Neuronal stem cell (in vitro differentiated cells): Measurements from ENCODE around the gene DCST1.

Source experiments
- DNase-seq: peaks from one replicate; pipeline ENCODE4 v3.0.0-alpha.2; 2013; ENCODE audit warnings: low spot score
- H2AFZ ChIP-seq: one replicate; pipeline ENCODE4 v1.6.1; 2013; ENCODE audit warnings: mild to moderate bottlenecking, low read length, inconsistent platforms
- H2AK5ac ChIP-seq: 2 replicates; pipeline ENCODE4 v1.6.1; 2013; ENCODE audit warnings: low read depth, mild to moderate bottlenecking, inconsistent platforms, low read length, moderate library complexity, mixed read lengths
- H2BK120ac ChIP-seq: 2 replicates; pipeline ENCODE4 v1.6.1; 2013; ENCODE audit warnings: low read depth, mild to moderate bottlenecking, inconsistent platforms, low read length, moderate library complexity, mixed read lengths
- H2BK12ac ChIP-seq: one replicate; pipeline ENCODE4 v1.6.1; 2013; ENCODE audit warnings: low read length, inconsistent platforms
- H2BK15ac ChIP-seq: 2 replicates; pipeline ENCODE4 v1.6.1; 2013; ENCODE audit warnings: mild to moderate bottlenecking, low read length, inconsistent platforms, mixed read lengths
- H2BK5ac ChIP-seq: one replicate; pipeline ENCODE4 v1.6.1; 2013; ENCODE audit warnings: inconsistent platforms, mild to moderate bottlenecking, low read length, moderate library complexity
- H3K14ac ChIP-seq: one replicate; pipeline ENCODE4 v1.6.1; 2013; ENCODE audit warnings: low read length, inconsistent platforms
- H3K18ac ChIP-seq: 2 replicates; pipeline ENCODE4 v1.6.1; 2013; ENCODE audit warnings: low read length, inconsistent platforms
- H3K23ac ChIP-seq: 2 replicates; pipeline ENCODE4 v1.6.1; 2013; ENCODE audit warnings: low read depth, mild to moderate bottlenecking, mixed read lengths, low read length, inconsistent platforms; ENCODE audit not compliant: poor library complexity
- H3K27ac ChIP-seq: replicated peaks from 3 replicates; pipeline ENCODE4 v1.5.1; 2013; ENCODE audit warnings: low read length, inconsistent platforms
- H3K27me3 ChIP-seq, 3 experiments: 2 replicates each; pipeline ENCODE4 v1.6.1; 2013; ENCODE audit warnings: low read length in 3 of 3, mild to moderate bottlenecking in 2 of 3, inconsistent platforms in 1 of 3, low read depth in 1 of 3, mixed read lengths in 1 of 3, moderate library complexity in 1 of 3; ENCODE audit not compliant: control insufficient read depth in 3 of 3, insufficient read depth in 3 of 3
- H3K36me3 ChIP-seq, 2 donors: replicated peaks in 1 of 2; 2 replicates each; pipeline ENCODE4 v1.6.1; 2013; ENCODE audit warnings: low read length in 2 of 2; ENCODE audit not compliant: control insufficient read depth in 2 of 2, insufficient read depth in 2 of 2
- H3K4ac ChIP-seq: 2 replicates; pipeline ENCODE4 v1.6.1; 2013; ENCODE audit warnings: inconsistent platforms, mild to moderate bottlenecking, low read length, moderate library complexity
- H3K4me1 ChIP-seq, 2 donors: 1 replicate in 1 of 2; 2 replicates in 1 of 2; pipeline ENCODE4 v1.6.1; 2013; ENCODE audit warnings: low read length in 2 of 2, low read depth in 1 of 2; ENCODE audit not compliant: control insufficient read depth in 2 of 2, insufficient read depth in 1 of 2
- H3K4me2 ChIP-seq: one replicate; pipeline ENCODE4 v1.6.1; 2013; ENCODE audit warnings: mild to moderate bottlenecking, low read length, inconsistent platforms; ENCODE audit not compliant: insufficient read depth, poor library complexity, severe bottlenecking
- H3K4me3 ChIP-seq, 2 donors: 2 replicates each; pipeline ENCODE4 v1.5.1; 2013; ENCODE audit warnings: low read length in 2 of 2, mild to moderate bottlenecking in 2 of 2, inconsistent platforms in 1 of 2, moderate library complexity in 1 of 2
- H3K79me1 ChIP-seq: one replicate; pipeline ENCODE4 v1.6.1; 2013; ENCODE audit warnings: low read depth, mild to moderate bottlenecking, inconsistent platforms, low read length, moderate library complexity
- H3K9ac ChIP-seq: one replicate; pipeline ENCODE4 v1.6.1; 2013; ENCODE audit warnings: mild to moderate bottlenecking, low read depth, low read length, inconsistent platforms; ENCODE audit not compliant: poor library complexity
- H3K9me3 ChIP-seq, 2 donors: replicated peaks in 1 of 2; 2 replicates each; pipeline versions ENCODE3 to v1.6.1; 2013; ENCODE audit warnings: low read length in 2 of 2, mild to moderate bottlenecking in 2 of 2, inconsistent platforms in 1 of 2, low read depth in 1 of 2, mixed read lengths in 1 of 2, moderate library complexity in 1 of 2; ENCODE audit not compliant: control insufficient read depth in 2 of 2, insufficient read depth in 1 of 2
- H4K8ac ChIP-seq: one replicate; pipeline ENCODE4 v1.6.1; 2013; ENCODE audit warnings: low read depth, mild to moderate bottlenecking, inconsistent platforms, low read length, moderate library complexity
- H4K91ac ChIP-seq: one replicate; pipeline ENCODE4 v1.6.1; 2013; ENCODE audit warnings: low read length, low read depth, mild to moderate bottlenecking, inconsistent platforms; ENCODE audit not compliant: poor library complexity
- WGBS, 2 donors: extraction: QIAGEN DNeasy Blood & Tissue Kit; methylation state at CpG; one replicate each; pipeline ENCODE4 v1.1.7; 2013; ENCODE audit warnings: missing lambda C conversion rate in 2 of 2, mixed read lengths in 1 of 2; ENCODE audit not compliant: insufficient read length in 2 of 2, insufficient replicate concordance in 1 of 2; ENCODE audit errors: extremely low coverage in 2 of 2; 5-methylcytosine and 5-hydroxymethylcytosine counted together

The DCST1 gene

DNA sequence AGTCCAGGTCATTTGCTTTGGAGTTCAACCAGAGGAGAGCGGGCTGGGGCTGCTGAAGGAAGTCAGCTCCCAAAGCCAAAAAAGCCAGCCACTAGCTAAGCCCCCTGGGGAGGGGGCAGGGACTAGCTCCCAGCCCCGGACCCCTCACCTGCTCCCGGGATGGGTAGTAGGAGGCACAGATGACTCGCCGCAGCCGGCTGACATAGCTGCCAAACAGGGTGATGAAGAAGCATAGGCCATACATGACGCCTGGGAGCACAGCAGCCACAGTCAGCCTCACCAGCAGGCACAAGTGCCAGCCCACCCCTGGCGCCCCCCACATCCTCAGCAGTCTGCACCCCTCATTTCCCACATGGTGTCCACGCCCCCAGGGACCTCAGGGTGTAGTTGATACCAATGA, 7.5 kb upstream of the DCST1 start:
- WGBS, 2 donors, result no CpG with 5 or more reads among the region's 9 CpGs
- Histone ChIP-seq H3K27me3 (no peaks in the 10 kb centered on the region), H3K36me3 (no peaks in the 10 kb centered on the region)

DNA sequence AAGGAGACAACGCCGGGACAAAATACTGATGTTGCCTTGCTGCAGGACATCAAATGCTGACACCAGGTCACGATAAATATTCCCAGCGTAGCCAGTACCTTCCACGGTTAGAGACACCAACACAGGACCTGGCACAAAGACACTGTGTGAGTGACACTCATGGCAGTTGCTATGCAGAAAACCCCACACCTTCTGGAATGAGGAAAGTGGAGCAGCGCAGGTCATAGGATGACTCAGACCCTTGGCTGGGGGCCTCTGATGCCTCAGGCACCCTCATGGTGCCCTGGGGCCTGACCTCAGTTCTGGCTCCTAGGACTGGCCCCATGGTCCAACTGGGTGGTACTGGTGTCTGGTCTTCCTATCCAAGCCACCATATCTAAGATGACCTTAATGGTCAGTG, 7.0 kb upstream of the DCST1 start:
- H3K79me1 ChIP-seq, result no peaks in the 10 kb centered on the region
- no peaks in the 10 kb centered on the region for H3K27me3 ChIP-seq
- no peak overlapping the region for H3K4me2 ChIP-seq
- no peak overlapping the region for H3K27ac ChIP-seq
- no peak overlapping the region for H3K23ac ChIP-seq
- no peak overlapping the region for H2BK120ac ChIP-seq
- no peak overlapping the region for H2AFZ ChIP-seq
- no peak overlapping the region for H2BK5ac ChIP-seq
- peak overlapping the region; percentile 82 for H2BK12ac ChIP-seq
- H4K8ac ChIP-seq, result no peak overlapping the region
- no peaks in the 10 kb centered on the region for H3K36me3 ChIP-seq
- H2AK5ac ChIP-seq, result peak overlapping the region; percentile 79
- H3K4me3 ChIP-seq, result peak overlapping the region in 1 of 2 donors; percentile 40
- WGBS, 2 donors, result no CpG with 5 or more reads among the region's 6 CpGs
- H3K9me3 ChIP-seq, result no peaks in the 10 kb centered on the region
- DNase-seq, result no peak
- no peak overlapping the region for H3K14ac ChIP-seq
- no peak overlapping the region for H3K4ac ChIP-seq
- H4K91ac ChIP-seq, result no peak overlapping the region
- H3K18ac ChIP-seq, result no peak overlapping the region
- no peaks in the 10 kb centered on the region for H3K4me1 ChIP-seq
- H2BK15ac ChIP-seq, result no peak overlapping the region
- H3K9ac ChIP-seq, result peak overlapping the region; percentile 78

More for the DNA sequence above, 7.5 kb upstream of the DCST1 start:
- no peak for DNase-seq
- H4K8ac ChIP-seq, result no peak overlapping the region
- H2BK120ac ChIP-seq, result no peak overlapping the region
- H3K4me1 ChIP-seq, result no peaks in the 10 kb centered on the region
- H3K9ac ChIP-seq, result peak overlapping the region; percentile 78
- no peak overlapping the region for H3K4me3 ChIP-seq
- H3K27ac ChIP-seq, result no peak overlapping the region
- H3K18ac ChIP-seq, result no peak overlapping the region
- H4K91ac ChIP-seq, result peak overlapping the region; percentile 9
- H3K23ac ChIP-seq, result no peak overlapping the region
- no peak overlapping the region for H3K14ac ChIP-seq
- no peak overlapping the region for H2BK5ac ChIP-seq
- H2AK5ac ChIP-seq, result peak overlapping the region; percentile 79
- H3K9me3 ChIP-seq, result no peaks in the 10 kb centered on the region
- H2AFZ ChIP-seq, result no peak overlapping the region
- peak overlapping the region; percentile 82 for H2BK12ac ChIP-seq
- no peaks in the 10 kb centered on the region for H3K79me1 ChIP-seq
- no peak overlapping the region for H2BK15ac ChIP-seq
- no peak overlapping the region for H3K4me2 ChIP-seq
- no peak overlapping the region for H3K4ac ChIP-seq

DNA sequence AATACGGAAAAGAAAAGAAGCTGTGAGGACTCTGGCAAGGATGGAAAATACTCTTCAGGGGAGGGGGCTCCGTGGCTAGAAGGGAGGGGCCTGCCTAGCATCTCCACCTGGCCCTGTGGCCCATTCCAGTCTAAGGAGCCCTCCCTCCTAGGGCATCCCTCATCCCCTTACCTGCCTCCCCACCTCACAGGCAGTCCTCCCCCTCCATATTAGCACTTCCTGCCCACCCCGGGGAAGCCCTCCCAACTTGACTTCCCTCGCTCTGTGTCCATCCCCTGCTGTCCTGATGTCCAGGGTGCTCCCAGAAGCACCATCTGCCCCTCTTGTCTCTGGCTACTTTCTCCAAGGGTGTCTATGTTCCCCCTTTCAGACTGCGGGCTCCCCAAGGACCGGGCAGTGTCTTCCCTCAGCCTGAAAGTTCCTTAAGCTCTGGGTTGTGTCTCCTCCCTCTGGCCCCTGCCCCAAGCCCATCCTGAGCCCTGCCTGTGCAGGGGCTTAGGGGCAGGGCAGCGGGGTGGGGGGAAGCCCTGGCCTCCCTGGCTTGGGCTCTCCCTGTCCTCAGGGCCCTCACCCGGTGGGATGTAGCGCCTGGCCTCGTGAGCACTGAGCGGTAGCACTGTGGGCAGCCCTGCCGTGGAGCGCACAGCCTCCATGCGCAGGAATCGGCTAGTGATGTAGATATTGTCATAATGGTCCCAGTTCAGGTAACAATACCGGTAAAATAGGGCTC, 3.9 kb upstream of the DCST1 start:
- Histone ChIP-seq H3K23ac (peak overlapping the region; percentile 22), H3K27me3 (no peaks in the 10 kb centered on the region), H2BK5ac (no peak overlapping the region), H3K18ac (peak overlapping the region; percentile 76), H2AFZ (no peak overlapping the region), H4K8ac (peak overlapping the region; percentile 43), H2BK120ac (no peak overlapping the region), H3K4ac (no peak overlapping the region), H3K4me3 (no peak overlapping the region), H2BK12ac (peak overlapping the region; percentile 63), H3K36me3 (no peaks in the 10 kb centered on the region), H3K4me1 (no peaks in the 10 kb centered on the region), H3K4me2 (no peak overlapping the region), H3K14ac (no peak overlapping the region), H3K79me1 (no peaks in the 10 kb centered on the region), H4K91ac (no peak overlapping the region), H3K27ac (no peak overlapping the region), H2BK15ac (peak overlapping the region; percentile 19), H3K9me3 (no peaks in the 10 kb centered on the region), H3K9ac (peak overlapping the region; percentile 44), H2AK5ac (peak overlapping the region; percentile 13)
- no CpG with 5 or more reads among the region's 16 CpGs for WGBS, 2 donors
- no peak for DNase-seq

DNA sequence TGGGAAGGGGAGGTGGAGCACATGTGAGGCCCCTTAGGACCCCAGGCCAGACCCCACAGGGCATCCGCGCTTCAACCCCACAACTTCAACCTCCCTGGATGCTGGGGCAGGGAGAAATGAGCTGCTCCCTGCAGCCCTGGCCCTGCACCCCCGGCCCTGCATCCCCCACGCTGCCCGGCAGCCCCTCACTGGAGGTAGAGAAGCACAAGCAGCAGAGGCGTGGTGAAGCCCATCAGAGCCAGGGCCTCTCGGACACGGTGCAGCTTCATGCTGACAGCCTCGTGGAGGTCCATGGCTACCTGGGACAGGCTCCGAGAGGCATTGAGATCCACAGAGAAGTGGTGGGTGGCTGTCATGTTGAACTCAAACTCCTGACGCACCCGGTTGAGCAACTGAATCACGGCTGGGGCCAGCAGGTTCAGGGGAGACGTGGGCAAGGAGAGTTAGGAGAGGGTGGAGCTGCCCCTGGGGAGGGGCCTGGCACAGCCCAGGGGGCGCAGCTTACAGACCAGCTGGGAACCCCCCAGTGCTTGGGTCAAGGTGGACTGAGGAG, 3.3 kb upstream of the DCST1 start:
- H4K8ac ChIP-seq, result peak overlapping the region; percentile 43
- H3K4me3 ChIP-seq, result no peak overlapping the region
- no peak overlapping the region for H3K14ac ChIP-seq
- WGBS, 2 donors, result no CpG with 5 or more reads among the region's 15 CpGs
- no peak overlapping the region for H3K27ac ChIP-seq
- no peaks in the 10 kb centered on the region for H3K36me3 ChIP-seq
- H2BK12ac ChIP-seq, result peak overlapping the region; percentile 63
- H3K4me2 ChIP-seq, result no peak overlapping the region
- H3K4ac ChIP-seq, result no peak overlapping the region
- H4K91ac ChIP-seq, result no peak overlapping the region
- no peak overlapping the region for H2AK5ac ChIP-seq
- H3K23ac ChIP-seq, result peak overlapping the region; percentile 22
- no peak overlapping the region for H2AFZ ChIP-seq
- H3K4me1 ChIP-seq, result no peaks in the 10 kb centered on the region
- H3K18ac ChIP-seq, result no peak overlapping the region
- H3K27me3 ChIP-seq, result no peaks in the 10 kb centered on the region
- no peak overlapping the region for H3K9ac ChIP-seq
- H2BK5ac ChIP-seq, result no peak overlapping the region
- peak overlapping the region; percentile 89 for H2BK15ac ChIP-seq
- H2BK120ac ChIP-seq, result no peak overlapping the region
- no peaks in the 10 kb centered on the region for H3K9me3 ChIP-seq
- no peak for DNase-seq
- H3K79me1 ChIP-seq, result no peaks in the 10 kb centered on the region
